ENCODE measurements around the gene AREL1.

- TF ChIP-seq POLR2A (IDR thresholded peaks at IDR 0.05) (no peak), CTCF (IDR thresholded peaks at IDR 0.05) (no peak), POLR2AphosphoS5 (IDR thresholded peaks at IDR 0.05) (no peak)
Measured at GRCh38 chr14:74735125-74735524, 22.2 kb upstream of the AREL1 start.

All from prostate gland (tissue), 2 donors.